Psoas muscle (tissue), 8 donors: ENCODE data around the gene HAUS2. TPM values are rescaled to one million over a fixed set of nuclear protein-coding genes. Genes with fewer than 3 reads are reported as not detected.
"Not testable (repeated sequence)": the region's sequence is repeated elsewhere in the genome, so short reads cannot be mapped to it uniquely, and the experiment has no call there.

Experiments used
- ATAC-seq, 4 donors: fragments of 200-7000 bp; cut with Tn5 transposase; one replicate each; pipeline ENCODE4 v1.9.1; 2020; ENCODE audit warnings: moderate library complexity in 3 of 4, mild to moderate bottlenecking in 2 of 4
- DNase-seq, 2 donors: peaks; one replicate each; pipeline ENCODE4 v3.0.0-alpha.2; 2020
- H3K27ac ChIP-seq: fragments of 200-600 bp; one replicate; pipeline ENCODE4 v1.8.0; 2022
- H3K27me3 ChIP-seq, 3 donors: fragments of 200-600 bp in 1 of 3; one replicate each; pipeline versions ENCODE4 v1.6.1 to v1.8.0; 2013 to 2022; ENCODE audit warnings: low read length in 2 of 3, mild to moderate bottlenecking in 2 of 3, moderate library complexity in 1 of 3; ENCODE audit not compliant: insufficient read depth in 3 of 3
- H3K36me3 ChIP-seq, 2 donors: fragments of 200-600 bp in 1 of 2; one replicate each; pipeline versions ENCODE4 v1.6.1 to v1.8.0; 2013 to 2022; ENCODE audit warnings: low read depth in 1 of 2, mild to moderate bottlenecking in 1 of 2, moderate library complexity in 1 of 2; ENCODE audit not compliant: insufficient read depth in 1 of 2
- H3K4me1 ChIP-seq: fragments of 200-600 bp; one replicate; pipeline ENCODE4 v1.8.0; 2022
- H3K4me3 ChIP-seq: fragments of 200-600 bp; one replicate; pipeline ENCODE4 v1.8.0; 2022; ENCODE audit warnings: mild to moderate bottlenecking
- H3K9me3 ChIP-seq: fragments of 200-600 bp; one replicate; pipeline ENCODE4 v1.8.0; 2022
- WGBS, 3 donors: extraction: QIAGEN DNeasy Blood & Tissue Kit; methylation state at CpG; one replicate each; pipeline versions ENCODE4 v1.1.6 to v1.1.7; 2013; 5-methylcytosine and 5-hydroxymethylcytosine counted together
- intact Hi-C, 2 donors: fragments of 100-400 bp; cut with DNase I; formaldehyde crosslinking; loops; one replicate each; pipeline versions ENCODE4 v1.11.0 to v1.14.2; 2022
- polyA plus RNA-seq, 3 donors: library from polyadenylated mRNA; stranded (reverse); fragments of 200-250 nt; gene quantifications; one replicate each; pipeline ENCODE4 v1.2.3, GENCODE V29; 2013
- total RNA-seq, 4 donors: library from RNA; stranded (reverse); fragmentation: NEBNext Ultra II Directional in 2 of 4; extraction: Animal tissue kit (Norgen Biotek cat#: 25700) in 2 of 4; gene quantifications; one replicate each; pipeline versions ENCODE4 v1.2.1 to v1.2.4, GENCODE V29; 2021 to 2023
- TF ChIP-seq, protein P1 (sequence below): fragments of 200-600 bp; IDR thresholded peaks from one replicate; pipeline ENCODE4 v1.8.0; 2022; ENCODE audit warnings: antibody characterized with exemption
- donor health status: healthy with polysubstance abuse.
- donor health status: DM: no; HTN: no; CAD: no; lungs with moderate emphysema.
- donor health status: Bipolar disorder and iron deficiency.
- donor health status: healthy.
- donor health status: DM: yes; HTN: yes; CAD: no.
- donor health status: DM: no; HTN: no; CAD: no.
- donor health status: DM: no; HTN: no; CAD: no.
- donor health status: DM: yes; HTN: yes; CAD: no.

Gene HAUS2
- total and polyA plus RNA-seq, 7 donors: 9.1 to 17.3 (median 11.3) TPM

DNA sequence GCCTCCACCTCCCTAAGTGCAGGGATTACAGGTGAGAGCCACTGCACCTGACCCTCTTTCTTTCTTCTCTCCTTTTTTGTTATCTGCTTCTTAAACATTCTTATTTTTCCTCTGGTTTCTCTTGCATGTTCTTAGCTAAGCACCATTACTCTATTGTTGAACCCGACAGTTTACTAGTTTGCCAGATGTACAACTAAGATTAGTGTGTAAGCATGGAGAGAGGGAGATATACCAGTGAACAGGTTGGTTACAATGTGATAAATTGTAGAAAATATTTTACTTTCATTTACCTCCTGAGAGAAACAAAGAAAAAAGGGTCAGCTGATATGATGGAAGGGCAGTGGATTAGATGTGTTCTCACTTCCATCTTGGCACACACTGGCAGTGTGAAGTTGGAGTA, 4.9 kb downstream of the HAUS2 start:
- TF ChIP-seq, protein P1, sequence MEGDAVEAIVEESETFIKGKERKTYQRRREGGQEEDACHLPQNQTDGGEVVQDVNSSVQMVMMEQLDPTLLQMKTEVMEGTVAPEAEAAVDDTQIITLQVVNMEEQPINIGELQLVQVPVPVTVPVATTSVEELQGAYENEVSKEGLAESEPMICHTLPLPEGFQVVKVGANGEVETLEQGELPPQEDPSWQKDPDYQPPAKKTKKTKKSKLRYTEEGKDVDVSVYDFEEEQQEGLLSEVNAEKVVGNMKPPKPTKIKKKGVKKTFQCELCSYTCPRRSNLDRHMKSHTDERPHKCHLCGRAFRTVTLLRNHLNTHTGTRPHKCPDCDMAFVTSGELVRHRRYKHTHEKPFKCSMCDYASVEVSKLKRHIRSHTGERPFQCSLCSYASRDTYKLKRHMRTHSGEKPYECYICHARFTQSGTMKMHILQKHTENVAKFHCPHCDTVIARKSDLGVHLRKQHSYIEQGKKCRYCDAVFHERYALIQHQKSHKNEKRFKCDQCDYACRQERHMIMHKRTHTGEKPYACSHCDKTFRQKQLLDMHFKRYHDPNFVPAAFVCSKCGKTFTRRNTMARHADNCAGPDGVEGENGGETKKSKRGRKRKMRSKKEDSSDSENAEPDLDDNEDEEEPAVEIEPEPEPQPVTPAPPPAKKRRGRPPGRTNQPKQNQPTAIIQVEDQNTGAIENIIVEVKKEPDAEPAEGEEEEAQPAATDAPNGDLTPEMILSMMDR: no peak
- WGBS, 3 donors: 83 to 92% (median 91%) methylated on average over 1 of the region's 1 CpG
- ATAC-seq (no peak), DNase-seq (no peak)
- Histone ChIP-seq H3K4me3 (no peak overlapping the region), H3K36me3 (peaks cover 0 to 9% of the 10 kb centered on the region in 2 donors), H3K27ac (no peak overlapping the region), H3K9me3 (no peaks in the 10 kb centered on the region), H3K27me3 (no peaks in the 10 kb centered on the region), H3K4me1 (peaks cover 12% of the 10 kb centered on the region)
- intact Hi-C loops: no loop called here

DNA sequence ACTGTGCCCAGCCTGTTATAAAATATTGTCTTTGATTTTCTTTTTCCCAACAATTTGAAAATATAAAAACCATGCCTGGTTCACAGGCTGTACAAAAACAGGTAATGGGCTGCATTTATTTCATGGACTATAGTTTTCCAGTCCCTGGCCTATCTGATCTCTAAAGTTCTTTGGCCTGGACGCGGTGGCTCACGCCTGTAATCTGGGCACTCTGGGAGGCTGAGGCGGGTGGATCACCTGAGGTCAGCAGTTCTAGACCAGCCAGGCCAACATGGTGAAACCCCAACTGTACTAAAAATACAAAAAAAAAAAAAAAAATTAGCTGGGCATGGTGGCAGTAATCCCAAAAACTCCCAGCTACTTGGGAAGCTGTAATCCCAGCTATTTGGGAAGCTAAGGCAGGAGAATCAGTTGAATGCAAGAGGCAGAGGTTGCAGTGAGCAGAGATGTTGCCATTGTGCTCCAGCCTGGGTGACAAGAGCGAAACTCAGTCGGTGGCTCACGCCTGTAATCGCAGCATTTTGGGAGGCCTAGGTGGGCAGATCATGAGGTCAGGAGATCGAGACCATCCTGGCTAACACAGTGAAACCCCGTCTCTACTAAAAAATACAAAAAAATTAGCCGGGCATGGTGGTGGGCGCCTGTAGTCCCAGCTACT, 8.0 kb downstream of the HAUS2 start:
- H3K4me1 ChIP-seq, H3K27ac ChIP-seq, H3K27me3 ChIP-seq, intact Hi-C loops, H3K4me3 ChIP-seq, DNase-seq, H3K9me3 ChIP-seq: not testable (repeated sequence)
- ATAC-seq: peak in 2 of 4 donors; percentile 46 to 63
- H3K36me3 ChIP-seq: peaks cover 2 to 37% of the 10 kb centered on the region in 2 donors
- 92 to 95% (median 93%) methylated on average over 10 of the region's 12 CpGs for WGBS, 3 donors

DNA sequence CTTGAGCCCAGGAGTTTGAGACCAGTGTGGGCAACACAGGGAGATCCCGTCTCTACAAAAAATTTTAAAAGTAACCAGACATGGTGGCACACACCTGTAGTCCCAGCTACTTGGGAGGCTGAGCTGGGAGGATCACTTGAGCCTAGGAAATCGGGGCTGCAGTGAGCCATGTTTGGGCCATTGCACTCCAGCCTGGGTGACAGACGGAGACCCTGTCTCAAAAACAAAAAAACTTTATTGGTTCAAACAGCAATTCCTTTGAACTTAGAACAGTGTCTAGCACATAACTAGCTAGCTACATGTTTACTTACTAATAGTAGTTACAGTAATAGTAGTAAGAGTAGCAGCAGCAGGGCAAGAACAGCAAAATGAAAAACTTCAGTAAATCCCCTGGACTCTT, 10.1 kb downstream of the HAUS2 start:
- H3K27me3 ChIP-seq: no peaks in the 10 kb centered on the region
- no peak overlapping the region for H3K4me3 ChIP-seq
- ATAC-seq (no peak), DNase-seq (no peak)
- no peak overlapping the region for H3K27ac ChIP-seq
- WGBS, 3 donors: 94 to 98% (median 95%) methylated on average over 3 of the region's 3 CpGs
- peaks cover 2 to 58% of the 10 kb centered on the region in 2 donors for H3K36me3 ChIP-seq
- TF ChIP-seq, protein P1: no peak
- H3K4me1 ChIP-seq: no peaks in the 10 kb centered on the region
- intact Hi-C loops: no loop called here
- H3K9me3 ChIP-seq: no peaks in the 10 kb centered on the region

DNA sequence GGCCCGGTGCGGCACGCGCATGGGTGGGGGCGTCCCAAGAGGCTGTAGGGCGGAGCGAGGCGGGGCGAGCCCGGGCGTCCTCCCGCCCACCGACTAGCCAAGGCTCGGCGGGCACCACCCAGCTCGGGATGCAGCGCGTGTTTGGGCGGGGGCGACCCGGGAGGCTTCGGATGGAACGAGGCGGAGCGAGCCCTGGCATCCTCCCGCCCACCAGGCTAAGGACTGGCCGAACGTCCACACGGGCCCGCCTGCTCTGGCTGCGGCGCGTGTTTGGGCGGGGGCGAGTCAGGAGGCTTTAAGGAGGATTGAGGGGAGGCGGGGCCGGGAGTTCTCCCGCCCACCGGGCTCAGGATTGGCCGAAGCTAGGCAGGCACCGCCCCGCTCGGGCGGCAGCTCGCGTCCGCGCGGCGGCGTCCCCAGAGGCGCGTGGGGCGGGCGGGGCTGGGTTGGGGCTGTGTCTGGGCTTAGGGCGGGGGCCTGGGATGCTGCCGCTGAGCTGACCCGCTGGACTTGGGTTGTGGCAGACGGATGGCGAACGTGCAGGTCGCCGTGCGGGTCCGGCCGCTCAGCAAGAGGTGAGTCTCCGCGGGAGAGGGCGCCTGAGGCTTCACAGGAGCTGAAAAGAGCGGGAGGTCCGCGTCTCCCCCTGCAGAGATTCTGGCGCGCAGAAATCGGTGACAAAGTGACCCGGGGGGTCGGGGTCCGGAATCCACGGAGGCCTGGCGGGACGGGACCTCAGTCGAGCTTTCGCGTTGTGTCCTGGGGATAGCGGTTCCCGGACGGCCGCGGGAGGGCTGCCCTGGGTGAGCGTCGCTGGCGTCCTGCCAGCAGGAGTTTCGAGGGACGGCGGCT, 26.8 kb downstream of the HAUS2 start, which contains the start of gene STARD9:
STARD9 (plus strand) TSS at position 419 of the 852 bp plus-strand sequence; CDS start at position 529, 110 bp downstream.
- no peaks in the 10 kb centered on the region for H3K36me3 ChIP-seq
- H3K27ac ChIP-seq: peak within 1 kb of the TSS; percentile 73
- DNase-seq (peak; percentile 99), ATAC-seq (peak; percentile 97 to 98 (median 98))
- TF ChIP-seq, protein P1: no peak
- H3K4me1 ChIP-seq: peaks cover 7% of the 10 kb centered on the region
- intact Hi-C loops: no loop called here
- H3K27me3 ChIP-seq: peaks cover 0 to 5% (median 0%) of the 10 kb centered on the region in 3 donors
- H3K9me3 ChIP-seq: no peaks in the 10 kb centered on the region
- WGBS, 3 donors: 0 to 1% (median 0%) methylated on average over 71 to 95 of the region's 95 CpGs
- H3K4me3 ChIP-seq: peak within 1 kb of the TSS; percentile 90

DNA sequence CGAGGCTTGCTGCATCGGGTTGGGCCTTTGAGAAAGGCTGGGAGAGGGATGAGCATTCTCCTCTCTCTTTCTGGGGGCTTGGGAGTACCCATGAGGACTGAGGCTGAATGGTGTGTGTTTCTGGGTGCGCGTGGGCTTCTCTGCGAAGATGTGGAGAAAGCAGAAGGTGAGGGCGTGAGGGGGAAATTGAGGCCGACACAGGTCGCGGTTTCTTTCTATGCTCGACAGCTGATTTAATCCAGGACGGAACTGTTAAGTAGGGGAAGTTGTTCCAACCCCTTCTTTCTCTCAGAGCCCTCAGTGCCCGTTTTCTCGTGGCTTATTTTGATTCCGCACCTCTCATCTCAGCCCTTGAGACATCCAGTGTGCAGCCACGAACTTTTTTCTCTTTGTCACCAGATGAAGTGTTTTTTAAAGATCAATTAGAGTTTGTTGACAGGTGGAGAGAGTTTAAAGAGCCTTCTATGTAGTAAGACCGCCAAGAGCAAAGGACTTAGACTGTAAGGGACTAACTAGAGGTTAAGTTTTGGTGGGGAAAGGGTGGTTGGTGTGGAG, 27.5 kb downstream of the HAUS2 start:
- Histone ChIP-seq H3K9me3 (no peaks in the 10 kb centered on the region), H3K27me3 (peaks cover 0 to 5% (median 0%) of the 10 kb centered on the region in 3 donors), H3K36me3 (no peaks in the 10 kb centered on the region), H3K4me3 (peak overlapping the region; percentile 90), H3K27ac (peak overlapping the region; percentile 73), H3K4me1 (peaks cover 7% of the 10 kb centered on the region)
- DNase-seq (no peak), ATAC-seq (no peak)
- intact Hi-C loops: no loop called here
- TF ChIP-seq, protein P1: no peak
- WGBS, 3 donors: 8 to 13% (median 11%) methylated on average over 16 of the region's 16 CpGs
